Kidney capillary endothelial cell (primary cell): ENCODE results near the gene NFATC2.

Source experiments
- DNase-seq: peaks from one replicate; pipeline ENCODE4 v3.0.0-alpha.2; 2018; ENCODE audit warnings: low spot score

NFATC2 gene

GRCh38 chr20:51412951-51413481, 129.5 kb downstream of the NFATC2 start:
- DNase-seq: no peak

DNA sequence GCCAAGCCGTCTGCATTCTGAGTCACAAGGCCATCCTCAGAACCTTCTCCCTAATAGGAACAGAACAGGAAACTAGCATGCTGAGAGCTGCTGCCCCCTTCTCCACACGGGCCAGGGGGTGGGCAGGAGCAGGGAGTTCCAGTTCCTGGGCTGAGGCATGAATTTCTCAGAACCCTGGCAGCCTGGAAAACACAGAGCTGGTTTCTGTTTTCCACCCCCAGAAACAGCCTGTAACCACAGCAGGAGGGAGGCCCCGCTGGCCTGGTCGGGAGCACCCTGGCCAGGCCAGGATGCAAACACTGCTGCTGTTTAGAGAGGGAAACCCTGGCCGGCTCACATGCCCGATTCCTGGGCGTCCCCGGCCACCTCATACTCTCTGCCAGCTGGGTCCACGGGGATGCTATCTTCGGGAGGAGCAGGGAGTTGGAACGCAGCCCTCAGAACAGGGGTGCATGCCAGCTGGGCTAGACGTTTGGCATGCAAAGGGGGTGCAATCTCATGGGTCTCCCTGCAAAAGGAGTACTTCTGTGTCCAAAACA, 130.1 kb downstream of the NFATC2 start:
- DNase-seq: no peak

DNA sequence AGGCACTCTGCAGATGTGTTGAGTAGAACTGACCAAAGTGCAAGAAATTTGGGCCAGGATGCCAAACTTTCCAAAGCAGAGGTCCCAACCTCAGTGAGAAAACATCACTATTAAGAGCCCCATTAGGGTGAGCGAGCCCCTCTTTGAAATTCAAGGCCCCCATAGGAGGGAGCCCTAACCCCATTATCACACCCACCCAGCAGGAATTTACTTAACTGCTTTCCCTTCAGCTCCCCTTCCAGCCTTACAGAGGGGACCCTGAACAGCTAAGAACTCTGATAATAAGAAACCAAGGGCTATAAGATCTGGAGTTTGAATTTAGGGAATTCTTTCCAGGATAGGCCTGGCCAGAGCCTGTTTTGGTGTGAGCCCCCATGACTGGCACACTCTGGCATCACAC, 130.6 kb downstream of the NFATC2 start:
- no peak for DNase-seq

GRCh38 chr20:51410586-51411325, 131.8 kb downstream of the NFATC2 start:
- DNase-seq: no peak

DNA sequence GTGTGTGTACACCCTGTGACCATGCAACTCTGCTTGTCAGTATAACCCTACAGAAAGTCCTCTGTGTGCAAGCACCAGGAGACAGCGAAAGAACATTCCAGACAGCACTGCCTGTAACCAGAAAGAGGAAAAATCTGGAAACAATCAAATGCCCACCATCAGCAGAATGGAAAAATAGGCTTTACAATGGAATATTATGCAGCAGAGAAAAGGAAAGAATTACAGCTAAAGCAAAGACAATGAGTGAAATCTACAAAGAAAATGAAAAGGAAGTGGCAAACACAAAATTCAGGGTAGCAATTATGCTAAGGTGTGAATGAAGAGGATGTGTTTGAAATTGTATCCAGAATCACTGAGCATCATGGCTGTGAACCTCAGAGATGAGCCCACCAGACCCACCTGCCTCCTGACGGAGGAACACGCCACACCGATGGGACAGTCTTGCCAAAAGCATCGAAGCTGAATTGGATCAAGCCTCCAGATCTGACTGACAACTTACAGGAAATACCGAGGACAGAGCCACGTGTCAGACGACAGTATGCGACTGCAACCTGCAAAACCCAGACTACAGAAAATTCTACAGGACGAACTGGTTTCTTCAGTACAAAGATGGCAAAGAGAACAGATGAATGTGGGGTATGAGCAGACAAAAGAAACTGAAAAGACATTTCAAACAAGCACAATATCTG, 133.2 kb downstream of the NFATC2 start:
- DNase-seq: no peak

GRCh38 chr20:51404297-51405060, 138.0 kb downstream of the NFATC2 start:
- DNase-seq: no peak

GRCh38 chr20:51403466-51404220, 138.9 kb downstream of the NFATC2 start:
- no peak for DNase-seq

DNA sequence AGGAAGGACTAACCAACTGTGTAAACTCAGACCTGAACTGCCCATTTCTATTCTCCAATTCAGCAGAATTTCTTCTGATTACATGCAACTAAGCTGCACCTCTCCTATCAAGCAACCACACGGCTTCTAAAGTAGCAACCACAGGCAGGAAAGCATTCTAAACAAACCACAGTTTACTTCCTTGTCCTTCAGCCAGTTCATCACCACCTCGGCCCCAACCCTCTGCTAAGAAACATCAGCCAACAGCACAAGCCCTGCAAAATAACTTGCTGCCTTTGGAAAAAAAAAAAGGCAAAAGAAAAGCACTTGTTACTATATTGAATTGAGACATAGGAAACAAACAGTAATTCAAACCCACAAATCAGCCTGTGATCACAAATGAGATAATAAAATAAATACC, 140.3 kb downstream of the NFATC2 start:
- no peak for DNase-seq

DNA sequence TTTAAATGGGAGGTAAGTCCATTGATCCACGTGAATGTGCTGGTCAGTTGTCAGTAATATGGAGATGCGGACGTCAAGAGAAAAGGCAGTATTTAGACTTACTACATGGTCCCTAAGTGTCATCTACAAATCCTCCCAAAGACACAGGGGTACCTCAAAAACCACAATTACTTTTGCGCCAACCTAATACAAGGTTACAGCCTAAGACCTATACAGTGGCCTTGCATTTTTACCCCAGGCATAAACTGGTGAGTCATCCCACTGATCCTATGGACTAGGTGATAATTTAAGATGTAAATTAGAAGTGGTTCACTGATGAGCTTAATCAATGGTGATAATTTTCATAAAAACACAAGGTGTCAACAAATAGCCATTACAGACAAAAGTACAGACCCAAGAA, 141.0 kb downstream of the NFATC2 start:
- no peak for DNase-seq

DNA sequence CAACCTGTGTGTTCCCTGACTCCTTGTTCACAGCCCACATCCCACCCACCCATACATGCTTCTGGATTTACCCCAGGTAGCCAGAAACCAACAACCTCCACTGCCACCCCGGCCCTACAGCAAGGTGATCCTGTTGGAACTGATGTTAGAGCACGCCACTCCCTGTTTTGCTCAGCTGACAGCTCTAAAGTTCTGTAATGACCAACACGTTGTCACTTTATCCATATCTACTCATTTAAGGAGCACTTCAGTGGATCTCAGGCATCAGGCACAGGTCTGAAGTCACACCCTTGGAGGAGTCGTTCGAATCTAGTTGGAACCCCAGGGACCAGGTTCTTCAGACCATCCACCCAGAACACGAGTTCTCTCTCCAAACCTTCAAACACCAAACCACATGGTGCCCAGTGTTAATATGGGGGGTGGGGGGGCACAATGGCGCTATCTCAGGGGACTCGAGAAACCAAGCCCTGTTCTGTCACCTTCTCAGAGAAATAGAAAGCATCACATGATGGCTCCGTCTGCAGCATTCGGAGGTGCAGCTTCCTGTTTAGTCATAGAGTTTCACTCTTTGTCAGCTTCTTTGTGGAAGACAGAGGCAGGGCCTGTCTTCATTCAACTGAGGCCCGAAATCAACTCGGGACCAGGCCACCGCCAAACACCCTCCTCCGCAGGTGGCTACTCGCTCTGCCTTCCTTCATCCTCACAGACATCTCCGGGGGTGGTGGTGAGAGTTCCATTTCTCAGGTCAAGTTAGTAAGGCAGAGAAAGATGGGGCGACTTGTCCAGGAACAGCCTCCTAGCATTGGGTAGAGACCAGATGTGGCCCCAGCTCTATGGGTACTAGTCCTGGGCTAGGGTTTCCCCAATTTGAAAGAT, 142.2 kb downstream of the NFATC2 start:
- DNase-seq: no peak

DNA sequence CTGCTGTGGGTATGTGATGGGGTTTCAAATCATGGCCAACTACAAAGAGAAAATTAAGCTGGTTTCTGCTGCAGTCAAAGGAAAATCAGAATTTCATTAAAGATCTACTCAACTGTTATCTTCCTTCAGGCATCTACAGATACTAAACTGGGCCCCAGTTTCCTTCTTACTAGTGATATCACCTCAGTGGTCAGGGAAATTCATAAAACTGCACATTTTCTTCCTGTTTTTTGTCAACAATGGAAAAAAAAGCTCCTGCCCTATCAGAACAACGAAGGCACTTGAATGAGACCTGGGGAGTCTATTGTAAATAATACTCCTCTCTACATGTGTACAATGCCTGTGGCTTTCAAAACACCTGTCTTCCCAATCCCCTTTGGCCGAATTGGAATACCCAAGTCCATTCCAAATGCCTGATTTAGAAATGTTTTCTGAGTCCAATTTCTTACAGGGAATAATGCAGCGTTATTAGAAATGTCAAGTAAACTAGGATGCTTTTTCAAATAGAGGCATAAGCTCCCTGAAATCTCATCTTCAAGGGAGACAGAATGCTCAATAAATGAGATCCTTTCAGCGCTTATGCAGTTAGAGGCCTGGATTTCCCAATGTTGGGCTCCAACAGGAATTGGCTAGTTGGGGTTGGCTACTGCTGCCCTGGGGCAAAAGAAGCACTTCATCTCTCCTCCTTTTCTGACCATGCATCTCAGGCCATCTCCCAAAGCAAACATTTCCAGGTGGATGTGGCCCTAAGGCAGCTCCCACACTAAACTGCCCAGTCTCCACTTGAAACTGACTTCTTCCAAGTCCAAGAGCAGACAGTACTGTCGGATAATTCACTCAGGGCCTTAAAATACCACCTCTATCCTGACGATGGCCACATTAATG, 143.3 kb downstream of the NFATC2 start:
- DNase-seq: no peak

DNA sequence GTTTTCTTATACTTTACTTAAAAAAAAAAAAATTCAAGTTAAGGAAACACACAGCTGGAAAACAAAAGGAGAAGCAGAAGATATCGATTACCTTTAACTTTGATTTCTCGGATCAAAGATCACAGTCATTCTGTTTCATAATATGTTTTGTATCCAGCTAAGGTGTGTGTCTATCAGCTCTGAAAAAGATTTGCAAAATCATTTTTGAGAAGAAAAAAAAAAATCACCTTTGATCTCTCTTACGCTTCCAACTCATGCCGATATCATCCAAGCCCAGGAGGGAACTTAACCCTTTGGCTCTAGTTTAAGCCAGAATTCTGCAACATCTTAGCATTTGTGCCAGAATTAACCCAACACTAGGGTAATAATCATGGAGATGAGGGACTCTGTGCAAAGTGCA, 144.0 kb downstream of the NFATC2 start:
- DNase-seq: no peak

DNA sequence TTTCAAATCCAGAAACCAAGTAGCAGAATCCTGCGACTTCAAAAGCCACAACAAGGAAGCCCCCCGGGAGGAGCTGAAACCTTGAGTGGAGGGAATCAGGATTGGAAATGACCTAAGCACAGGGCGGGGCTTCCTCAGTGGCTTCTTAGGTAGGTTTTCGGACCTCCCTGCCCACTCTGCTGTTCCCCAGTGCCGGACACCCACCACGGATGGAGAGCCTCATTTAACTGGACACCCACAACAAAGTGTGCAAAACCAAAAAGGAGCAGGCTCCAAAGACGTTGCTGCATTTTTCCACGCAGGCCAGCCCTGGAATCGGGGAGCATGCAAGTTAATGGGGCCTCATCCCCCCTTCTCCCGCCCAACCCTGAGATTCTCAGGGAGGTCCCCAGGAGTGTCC, 144.4 kb downstream of the NFATC2 start:
- no peak for DNase-seq

- DNase-seq: no peak
Measured at GRCh38 chr20:51397137-51397536, 145.4 kb downstream of the NFATC2 start.

DNA sequence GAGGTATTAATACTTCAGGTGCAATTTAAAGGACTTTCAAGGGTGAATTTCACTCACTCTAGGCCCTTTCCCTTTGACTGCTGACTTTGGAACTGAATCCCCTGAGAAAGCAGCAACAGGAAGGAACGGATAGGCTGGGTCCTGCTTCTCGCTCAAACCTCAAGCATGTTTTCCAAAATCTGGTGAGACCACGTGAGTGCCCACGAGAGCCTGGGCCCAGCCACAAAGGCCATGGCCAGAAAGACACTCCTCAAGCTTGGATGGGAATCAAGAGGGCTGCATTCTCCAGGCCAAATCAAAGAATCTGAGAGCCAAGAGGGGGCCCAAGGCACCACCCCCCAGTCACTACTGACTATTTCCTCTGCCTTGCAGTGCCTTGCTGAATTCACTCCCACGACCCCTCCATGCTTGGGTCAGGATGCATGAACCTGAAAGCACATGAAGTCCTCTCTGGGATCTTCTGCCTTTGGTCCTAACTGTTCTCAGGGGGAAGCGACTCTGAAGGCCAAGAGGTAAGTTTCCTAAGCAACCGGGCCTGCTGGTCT, 146.1 kb downstream of the NFATC2 start:
- no peak for DNase-seq

GRCh38 chr20:51394706-51395105, 147.8 kb downstream of the NFATC2 start:
- no peak for DNase-seq

- no peak for DNase-seq
Measured at GRCh38 chr20:51393571-51393970, 148.9 kb downstream of the NFATC2 start.

DNA sequence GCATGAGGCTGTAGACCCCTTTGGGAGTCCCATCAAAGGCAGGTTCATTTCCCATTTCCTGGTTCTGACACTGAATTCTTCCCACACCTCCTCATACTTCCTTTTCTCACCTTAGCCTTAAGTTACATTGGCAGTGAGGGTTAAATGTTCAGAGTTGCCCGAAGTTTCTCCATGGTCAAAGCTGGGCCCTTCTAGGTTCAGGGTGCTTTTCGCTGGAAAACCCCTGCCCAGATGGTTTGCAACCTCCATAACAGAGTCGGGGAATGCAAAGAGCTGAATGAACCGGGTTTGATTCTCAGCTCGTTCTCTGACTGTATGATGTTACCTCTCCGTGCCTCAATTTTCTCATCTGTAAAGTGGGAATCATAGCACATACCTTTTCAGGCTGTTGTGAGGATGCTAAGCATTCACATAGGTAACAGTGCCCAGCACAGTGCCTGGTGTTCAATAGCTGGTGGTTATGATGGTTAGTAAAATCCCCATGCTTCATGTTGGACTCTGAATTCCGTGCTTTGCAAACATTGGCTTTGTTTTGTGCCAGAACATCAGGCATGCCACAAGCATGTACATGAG, 149.8 kb downstream of the NFATC2 start:
- no peak for DNase-seq

- DNase-seq: no peak
Measured at GRCh38 chr20:51391926-51392325, 150.6 kb downstream of the NFATC2 start.
